GM21786 (cell line): ENCODE data around the gene CACNA1C.

ENCODE experiments used
- ATAC-seq: cut with Tn5 transposase; IDR thresholded peaks from one replicate; pipeline ENCODE4 v1.9.1; 2021; ENCODE audit not compliant: unreplicated experiment

Gene CACNA1C

DNA sequence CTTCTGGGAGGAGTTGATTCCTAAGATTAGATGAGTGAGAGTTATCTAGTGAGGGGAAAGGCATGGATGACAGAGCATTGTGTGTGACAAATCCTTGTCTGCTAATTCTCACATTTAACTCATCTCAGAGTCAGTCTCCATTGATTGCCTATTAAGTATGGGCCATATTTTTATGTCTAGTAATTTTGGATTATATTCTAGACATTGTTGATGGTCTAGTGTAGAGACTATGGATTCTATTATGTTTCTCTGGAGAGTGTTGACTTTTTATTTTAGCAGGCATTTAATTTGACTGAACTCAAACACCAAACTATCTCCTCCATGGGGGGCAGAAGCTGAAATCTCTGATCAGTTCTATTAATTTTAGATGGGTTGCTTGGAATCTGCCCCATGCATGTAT, 114.4 kb downstream of the CACNA1C start:
- no peak for ATAC-seq

GRCh38 chr12:2168808-2169207, 116.0 kb downstream of the CACNA1C start:
- no peak for ATAC-seq

GRCh38 chr12:2169489-2169888, 116.7 kb downstream of the CACNA1C start:
- ATAC-seq = no peak

DNA sequence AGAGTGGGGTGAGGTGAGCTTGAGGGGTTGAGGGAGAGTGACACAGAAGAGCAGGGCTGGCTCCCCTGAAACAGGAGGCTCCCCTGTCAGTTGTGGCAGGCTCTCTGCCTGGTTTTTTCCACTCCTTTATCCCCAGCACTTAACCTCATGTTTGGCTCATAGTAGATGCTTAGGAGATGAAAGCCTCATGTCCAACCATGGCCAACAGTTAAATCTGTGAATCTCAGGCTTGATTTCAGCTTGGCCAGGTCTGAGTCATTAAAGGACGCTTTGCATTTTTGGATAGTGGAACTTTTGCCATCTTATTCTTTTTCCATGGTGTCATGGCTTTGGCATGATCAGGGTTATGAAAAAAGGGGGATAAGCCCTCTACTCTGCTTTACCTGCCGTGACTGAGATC, 117.2 kb downstream of the CACNA1C start:
- no peak for ATAC-seq

DNA sequence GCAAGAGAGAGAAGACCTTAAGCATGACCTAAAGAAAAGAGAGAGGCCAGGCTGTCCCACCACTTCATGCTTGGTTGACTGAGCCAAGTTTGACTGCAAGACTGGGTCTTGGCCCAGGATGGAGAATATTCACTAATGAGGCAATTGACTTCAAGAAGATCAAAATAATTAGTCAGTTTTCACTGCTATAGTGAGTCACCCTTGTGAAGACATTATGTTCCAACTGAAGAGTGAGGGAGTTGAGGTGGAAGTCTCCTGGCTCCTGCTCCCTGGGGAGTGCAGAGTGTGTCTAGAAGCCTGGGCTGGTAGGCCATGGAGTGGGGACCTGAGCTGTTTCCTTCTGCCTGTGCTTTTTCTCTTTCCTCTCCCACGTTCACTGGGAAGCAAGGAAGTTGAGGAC, 117.6 kb downstream of the CACNA1C start:
- ATAC-seq = no peak

- ATAC-seq = no peak
Observed at GRCh38 chr12:2171672-2172426, 119.1 kb downstream of the CACNA1C start.

DNA sequence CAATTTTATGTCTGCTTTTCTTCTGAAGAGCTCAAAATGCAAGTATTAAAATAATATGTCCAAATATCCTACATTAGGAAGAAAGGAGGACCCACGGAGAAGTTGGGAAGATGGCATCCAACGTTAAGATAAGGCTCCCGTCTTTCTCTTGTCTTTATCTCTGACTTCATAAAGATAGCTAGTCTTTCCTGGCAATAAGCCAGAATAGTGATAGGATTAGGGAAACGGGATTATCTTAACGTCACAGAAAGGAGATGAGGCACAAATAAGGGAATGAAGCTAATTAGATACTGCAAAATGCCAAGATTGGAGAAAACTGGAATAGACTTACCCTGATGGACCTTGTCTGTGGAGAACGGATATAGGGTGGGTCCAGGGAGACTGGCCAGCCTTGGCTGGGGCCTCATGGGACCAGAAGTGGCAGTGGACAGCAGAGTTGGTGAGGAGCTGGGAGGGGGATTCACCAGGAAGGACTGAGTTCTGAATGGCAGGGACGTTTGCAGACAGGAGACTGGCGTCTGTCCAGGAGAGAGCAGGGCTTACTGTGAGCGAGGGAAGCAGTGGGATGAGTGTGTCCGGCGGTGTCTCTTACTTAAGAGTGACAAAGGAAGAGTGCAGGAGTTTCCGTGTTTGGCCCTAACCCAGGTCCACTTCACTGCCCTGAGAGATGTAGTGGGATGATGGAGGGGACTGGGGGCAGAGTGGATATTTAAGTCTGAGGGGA, 119.9 kb downstream of the CACNA1C start:
- ATAC-seq = no peak

DNA sequence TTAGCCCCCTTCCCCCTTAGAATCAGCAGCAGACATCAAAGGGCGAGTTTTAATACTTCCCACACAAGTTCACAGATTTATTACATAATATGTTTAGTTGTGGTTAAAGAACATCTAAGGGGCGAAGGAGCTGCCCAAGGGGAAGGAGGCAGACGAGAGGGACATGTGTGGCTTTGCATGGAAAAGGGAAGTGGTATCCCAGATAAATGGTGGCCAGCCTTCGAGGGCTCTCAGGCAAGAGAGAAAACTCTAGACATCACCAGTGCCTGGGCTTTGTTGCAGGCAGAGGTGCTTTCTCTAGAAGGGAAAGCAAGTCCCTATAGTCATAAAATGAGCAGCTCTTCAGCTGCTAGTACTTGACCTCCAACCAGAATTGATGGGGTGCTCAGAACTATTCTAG, 121.2 kb downstream of the CACNA1C start:
- ATAC-seq = no peak

- ATAC-seq = no peak
Observed at GRCh38 chr12:2177003-2177402, 124.2 kb downstream of the CACNA1C start.

GRCh38 chr12:2177751-2178150, 125.0 kb downstream of the CACNA1C start:
- ATAC-seq = no peak

DNA sequence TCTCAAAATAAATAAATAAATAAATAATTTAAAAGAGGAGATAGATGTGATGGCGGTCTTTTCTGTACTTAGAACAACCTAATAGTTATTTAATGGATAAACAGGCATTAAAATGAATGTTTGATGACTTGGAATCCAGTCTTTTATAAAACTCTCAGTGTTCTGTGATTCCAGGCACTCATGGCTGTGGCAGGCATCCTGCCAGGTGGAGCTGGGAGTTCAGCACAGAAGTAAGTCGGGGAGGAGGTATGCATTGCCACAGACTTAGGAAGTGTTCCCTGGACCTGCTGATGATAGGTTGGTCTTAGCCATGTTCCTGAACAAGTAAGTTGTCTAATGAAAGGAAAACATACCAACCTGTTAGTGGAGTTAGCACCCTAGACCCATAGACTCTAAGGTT, 126.3 kb downstream of the CACNA1C start:
- no peak for ATAC-seq

DNA sequence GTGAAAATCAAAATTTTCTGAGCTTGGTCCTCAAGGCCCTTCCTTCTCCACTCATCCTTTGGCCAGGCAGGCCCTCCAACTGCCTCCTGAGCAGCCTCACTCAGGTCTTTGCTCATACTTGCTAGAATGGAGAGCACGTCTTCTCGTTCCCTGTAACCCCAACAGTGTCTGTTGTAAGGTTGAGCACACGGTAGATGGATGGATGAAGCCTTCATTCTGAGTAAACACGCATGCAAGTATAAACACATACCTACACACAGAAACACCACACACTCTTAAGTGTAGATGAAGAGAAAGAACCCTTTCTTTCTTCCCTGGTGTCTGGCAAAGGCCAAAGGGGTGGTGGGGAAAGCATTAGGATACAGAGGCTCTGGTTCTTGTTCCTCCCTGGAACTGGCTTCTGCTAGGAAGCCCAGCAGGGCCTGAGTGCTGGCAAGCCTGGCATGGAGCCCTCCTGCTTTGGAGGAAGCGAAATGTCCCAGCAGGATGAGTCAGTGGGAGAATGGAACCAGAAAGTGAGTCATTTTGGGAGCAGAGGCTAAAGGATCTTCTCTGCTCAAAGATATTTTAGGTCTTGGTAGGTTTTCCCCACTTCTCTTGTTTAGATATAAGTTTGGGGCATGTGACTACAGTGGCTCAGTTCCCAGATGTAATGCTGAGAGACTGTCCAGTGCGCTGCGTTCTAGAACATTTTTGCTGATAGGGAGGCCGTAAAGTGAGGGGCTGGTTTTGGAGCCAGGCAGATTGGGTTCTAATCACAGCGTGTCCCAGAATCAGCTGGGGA, 127.4 kb downstream of the CACNA1C start:
- no peak for ATAC-seq

- ATAC-seq = no peak
Observed at GRCh38 chr12:2180737-2181082, 127.9 kb downstream of the CACNA1C start.

DNA sequence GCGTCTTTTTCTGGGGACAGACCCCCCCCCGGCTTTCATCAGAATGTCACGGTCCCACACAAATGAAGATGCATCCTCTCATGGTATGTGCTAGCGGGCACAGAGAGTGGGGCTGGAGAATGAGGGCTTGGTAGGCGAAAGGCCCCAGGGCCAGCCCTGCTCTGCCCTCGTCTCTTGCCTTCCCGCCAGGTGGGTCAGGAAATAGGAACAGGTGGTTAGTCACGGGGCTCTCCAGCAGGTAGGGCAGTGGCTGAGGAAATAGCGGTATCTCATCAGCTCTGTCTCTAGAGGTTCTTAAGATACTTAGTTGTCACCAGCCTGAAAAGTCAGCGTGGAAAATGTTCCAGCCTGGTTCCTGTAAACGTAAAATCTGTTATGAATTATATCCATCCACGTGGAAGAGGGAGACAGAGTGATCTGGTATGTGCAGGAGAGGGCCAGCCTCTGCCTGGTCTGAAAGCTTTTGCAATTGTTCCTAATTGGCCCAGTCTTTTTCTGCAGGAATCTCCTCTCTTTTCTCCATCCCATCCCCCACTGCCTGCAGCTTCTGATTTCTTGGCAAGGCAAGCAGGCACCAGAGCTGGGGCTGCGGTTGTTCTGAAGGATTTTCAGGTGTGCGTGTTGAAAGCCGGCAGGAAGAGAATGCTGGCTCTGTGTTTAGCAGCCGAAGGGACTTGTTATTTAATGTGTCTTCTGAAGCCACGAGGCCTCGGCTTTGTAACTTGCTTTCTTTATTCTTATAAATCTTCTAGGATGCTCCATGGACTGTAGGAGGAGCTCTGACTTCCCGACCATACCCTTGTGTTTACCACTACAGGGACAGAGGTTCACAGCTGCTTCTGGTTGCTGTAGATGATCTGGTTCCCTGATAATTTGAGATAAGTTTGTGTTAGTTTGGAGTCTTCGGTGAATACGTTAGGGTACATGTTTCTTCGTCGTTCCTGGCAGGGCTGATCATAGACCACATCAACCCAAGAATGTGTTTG, 131.1 kb downstream of the CACNA1C start:
- ATAC-seq = no peak

DNA sequence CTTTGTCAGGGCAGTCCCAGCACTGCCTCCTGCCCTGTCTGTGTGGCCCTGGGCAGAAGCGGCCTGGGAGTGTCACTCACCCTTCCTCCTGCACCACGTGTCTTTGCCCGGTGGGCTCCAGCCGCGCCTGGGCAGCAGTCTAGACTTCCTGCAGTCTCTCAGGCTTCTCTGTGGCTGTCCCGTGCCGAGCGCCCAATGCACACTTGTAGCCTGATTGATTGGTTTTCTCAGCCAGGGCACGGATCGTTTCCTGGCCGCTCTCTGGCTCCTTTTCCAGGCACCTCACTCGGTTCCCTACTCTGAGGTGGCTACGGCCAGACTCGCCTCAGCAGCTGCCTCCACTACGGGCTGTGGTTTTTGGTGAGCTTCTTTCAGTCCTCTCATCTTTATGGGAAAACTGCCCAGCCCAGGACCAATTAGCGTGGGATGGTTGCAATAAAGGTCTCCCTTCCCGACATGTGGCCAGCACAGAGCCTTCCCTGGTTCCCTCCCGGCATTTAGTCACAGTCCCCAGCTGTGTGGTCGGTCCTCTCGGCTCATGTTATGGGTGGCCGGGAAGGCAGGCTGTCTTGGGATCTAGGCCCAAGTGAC, 133.1 kb downstream of the CACNA1C start:
- ATAC-seq = no peak

DNA sequence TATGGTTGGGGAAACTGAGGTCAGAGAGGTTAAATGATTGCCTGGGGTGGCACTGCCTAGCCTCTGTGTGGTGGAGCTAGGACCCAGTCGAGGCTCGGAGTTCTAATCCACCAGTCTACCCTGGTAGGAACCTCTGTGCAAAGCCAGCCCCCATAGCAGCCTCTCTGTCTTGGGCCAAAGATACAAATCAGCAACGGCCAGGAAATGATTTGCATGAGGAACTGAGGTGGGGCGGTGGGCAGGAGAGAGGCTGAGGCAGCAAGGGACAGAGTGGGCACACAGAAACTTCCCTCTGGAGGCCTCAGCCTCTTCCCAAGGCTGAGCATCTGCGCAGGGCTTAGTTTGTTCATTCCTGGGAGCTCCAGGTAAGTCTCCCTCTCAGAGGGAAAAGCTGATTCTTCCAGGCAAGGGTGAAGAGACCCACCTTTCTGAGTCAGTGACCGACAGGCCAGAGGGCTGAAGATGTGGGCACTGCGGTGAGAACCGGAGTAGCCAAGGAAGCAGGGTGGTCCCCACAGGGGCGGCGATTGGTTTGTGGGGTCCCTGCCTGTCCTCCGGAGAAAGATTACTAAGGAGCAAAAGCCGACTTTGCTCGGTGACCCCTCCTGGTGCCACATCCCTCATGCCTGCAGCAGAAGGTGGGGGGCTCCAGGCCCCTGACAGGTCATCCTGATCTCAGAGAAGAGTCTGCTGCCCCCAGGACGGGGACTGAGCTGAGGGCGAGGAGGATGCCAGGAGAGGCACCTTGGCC, 134.6 kb downstream of the CACNA1C start:
- ATAC-seq = no peak

DNA sequence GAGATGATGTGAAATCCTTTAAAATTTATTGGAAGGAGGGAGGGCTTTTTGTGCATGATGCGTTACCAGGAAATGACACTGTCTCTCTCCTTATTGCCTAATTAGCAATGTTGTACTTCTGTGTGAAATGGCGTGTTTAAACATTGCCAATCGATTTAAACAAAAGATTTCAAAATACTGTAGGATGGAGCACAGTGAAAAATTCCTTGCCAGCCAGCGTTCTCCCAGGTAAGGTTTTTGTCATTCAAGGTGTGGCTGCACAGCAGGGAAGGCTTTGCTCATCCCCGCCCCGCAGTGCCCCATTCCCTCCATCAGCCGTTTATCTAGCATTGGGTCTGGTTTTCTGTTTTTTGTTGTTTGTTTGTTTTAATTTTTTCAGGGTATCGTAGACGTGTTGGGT, 137.3 kb downstream of the CACNA1C start:
- ATAC-seq = no peak

DNA sequence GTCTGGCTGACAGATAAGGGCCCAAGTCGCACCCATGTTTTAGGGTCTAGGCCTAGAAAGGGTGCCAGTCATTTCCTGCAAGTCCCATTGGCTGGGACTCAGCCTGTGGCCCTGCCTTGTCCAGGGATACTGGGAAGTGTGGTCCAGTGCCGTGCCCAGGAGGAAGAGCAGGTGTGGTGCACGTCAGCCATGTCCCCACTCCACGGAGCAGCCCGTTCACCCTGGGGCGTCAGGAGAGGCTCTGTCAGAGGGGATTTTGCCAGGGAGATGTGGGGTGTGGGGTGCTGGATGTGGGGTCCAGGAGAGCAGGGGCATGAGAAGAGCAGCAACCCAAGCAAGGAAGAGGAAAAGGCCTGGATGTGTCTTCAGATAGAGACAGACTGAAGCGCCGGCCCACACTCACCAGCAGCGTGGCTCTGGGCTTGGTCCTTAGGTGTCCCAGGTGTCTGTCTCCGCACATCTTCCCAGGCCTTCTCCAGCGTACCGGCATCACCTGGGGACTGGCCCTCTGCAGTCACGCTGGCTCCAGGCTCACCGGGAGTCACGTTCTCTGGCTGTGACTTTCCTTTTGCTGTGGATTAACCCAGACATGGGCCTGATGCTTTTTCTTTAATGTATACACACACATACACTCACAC, 138.2 kb downstream of the CACNA1C start:
- no peak for ATAC-seq

- ATAC-seq = no peak
Observed at GRCh38 chr12:2191534-2192153, 138.9 kb downstream of the CACNA1C start.
